Subcutaneous abdominal adipose tissue (tissue), 5 donors: Measurements from ENCODE around the gene MC2R.

Experiments used
- H3K27ac ChIP-seq: one replicate; pipeline ENCODE4 v1.7.0; 2013; ENCODE audit warnings: low read depth, mild to moderate bottlenecking, inconsistent platforms, low read length, moderate library complexity
- H3K27me3 ChIP-seq, 5 donors: one replicate each; pipeline ENCODE4 v1.7.0; 2013; ENCODE audit warnings: low read length in 5 of 5, inconsistent platforms in 1 of 5; ENCODE audit not compliant: control insufficient read depth in 5 of 5, insufficient read depth in 4 of 5
- H3K36me3 ChIP-seq, 5 donors: one replicate each; pipeline ENCODE4 v1.7.0; 2013; ENCODE audit warnings: low read length in 5 of 5; ENCODE audit not compliant: control insufficient read depth in 5 of 5, insufficient read depth in 5 of 5
- H3K4me1 ChIP-seq, 5 donors: one replicate each; pipeline ENCODE4 v1.7.0; 2013; ENCODE audit warnings: low read length in 5 of 5, mild to moderate bottlenecking in 3 of 5, moderate library complexity in 1 of 5; ENCODE audit not compliant: control insufficient read depth in 5 of 5, insufficient read depth in 5 of 5
- H3K4me3 ChIP-seq, 5 donors: one replicate each; pipeline ENCODE4 v1.7.0; 2013; ENCODE audit warnings: low read length in 5 of 5, low read depth in 1 of 5
- H3K9ac ChIP-seq, 5 donors: one replicate each; pipeline ENCODE4 v1.7.0; 2013; ENCODE audit warnings: low read length in 5 of 5, mild to moderate bottlenecking in 4 of 5, moderate library complexity in 3 of 5
- H3K9me3 ChIP-seq, 5 donors: one replicate each; pipeline ENCODE4 v1.7.0; 2013; ENCODE audit warnings: low read length in 5 of 5; ENCODE audit not compliant: control insufficient read depth in 5 of 5
- donor health status: healthy.
- donor health status: healthy.
- donor health status: healthy.
- donor health status: healthy.
- donor health status: healthy.

The MC2R gene

DNA sequence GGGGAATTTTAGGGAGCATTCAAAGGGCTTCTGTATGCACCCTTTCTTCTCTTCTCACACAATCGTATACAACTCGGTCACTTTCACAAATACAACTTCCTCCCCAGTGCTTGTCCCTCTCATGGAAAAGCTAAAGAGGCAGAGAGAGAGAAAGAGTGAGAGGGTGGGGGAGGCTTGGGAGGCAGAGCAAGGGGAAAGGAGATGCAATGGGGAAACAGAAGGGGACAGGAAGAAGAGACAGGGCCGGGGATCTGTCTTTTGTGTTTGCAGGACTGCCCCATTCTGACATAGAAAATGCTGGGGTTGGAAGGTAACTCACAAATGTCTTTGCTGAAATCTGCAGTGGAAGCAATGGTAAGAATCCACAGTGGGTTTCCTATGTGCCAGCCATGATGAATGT is 2.1 kb upstream of the MC2R start:
- no peaks in the 10 kb centered on the region for H3K36me3 ChIP-seq
- no peak overlapping the region for H3K4me3 ChIP-seq
- no peaks in the 10 kb centered on the region for H3K9me3 ChIP-seq
- H3K27ac ChIP-seq = no peak overlapping the region
- H3K4me1 ChIP-seq = no peaks in the 10 kb centered on the region
- no peak overlapping the region for H3K9ac ChIP-seq
- H3K27me3 ChIP-seq = no peaks in the 10 kb centered on the region

DNA sequence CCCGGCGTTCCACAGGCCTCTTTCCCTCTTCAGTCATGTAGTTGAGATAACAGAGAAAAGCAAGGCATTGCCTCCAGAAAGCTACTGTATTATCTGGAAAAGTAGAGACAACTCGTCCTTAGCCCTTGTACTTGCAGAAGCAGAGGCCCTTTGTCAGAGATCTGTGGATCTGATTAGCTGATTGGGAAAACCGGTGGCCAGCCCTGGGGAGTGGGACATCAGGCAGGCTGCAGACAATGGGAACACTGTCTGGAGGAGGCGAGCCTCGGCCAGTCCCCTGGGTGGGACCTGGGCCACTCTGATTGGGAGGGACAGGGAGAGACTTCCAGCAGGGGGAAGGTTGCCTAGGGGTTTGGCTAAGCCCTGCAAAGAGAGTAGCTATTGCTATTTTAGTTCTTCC is 1.2 kb upstream of the MC2R start:
- H3K27ac ChIP-seq = no peak overlapping the region
- H3K36me3 ChIP-seq = no peaks in the 10 kb centered on the region
- no peaks in the 10 kb centered on the region for H3K27me3 ChIP-seq
- no peak overlapping the region for H3K4me3 ChIP-seq
- no peaks in the 10 kb centered on the region for H3K9me3 ChIP-seq
- H3K9ac ChIP-seq = no peak overlapping the region
- no peaks in the 10 kb centered on the region for H3K4me1 ChIP-seq

DNA sequence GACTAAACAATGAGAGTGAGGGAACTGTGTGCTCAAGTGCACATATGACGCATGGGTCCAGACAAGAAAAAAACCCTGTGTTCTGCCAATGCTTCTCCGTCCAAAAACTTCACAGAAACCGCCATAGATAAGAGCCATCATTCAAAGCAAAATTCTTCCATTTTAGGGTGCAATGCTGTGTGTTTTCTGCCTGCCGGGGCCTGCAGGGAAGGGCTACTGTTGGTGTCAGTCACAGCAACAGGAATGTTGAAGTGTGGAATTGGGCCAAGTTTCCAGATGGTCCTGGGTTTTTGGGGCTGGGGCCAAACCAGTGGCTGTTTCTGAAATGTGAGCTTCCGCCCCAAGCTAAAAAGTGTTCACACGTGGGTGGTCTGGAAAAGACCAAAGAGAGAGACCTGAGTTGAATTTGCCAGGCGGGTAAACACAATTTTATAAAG is 677 bp upstream of the MC2R start:
- H3K9me3 ChIP-seq = no peaks in the 10 kb centered on the region
- H3K27me3 ChIP-seq = no peaks in the 10 kb centered on the region
- no peak overlapping the region for H3K9ac ChIP-seq
- no peaks in the 10 kb centered on the region for H3K4me1 ChIP-seq
- H3K27ac ChIP-seq = no peak overlapping the region
- H3K4me3 ChIP-seq = no peak overlapping the region
- no peaks in the 10 kb centered on the region for H3K36me3 ChIP-seq

DNA sequence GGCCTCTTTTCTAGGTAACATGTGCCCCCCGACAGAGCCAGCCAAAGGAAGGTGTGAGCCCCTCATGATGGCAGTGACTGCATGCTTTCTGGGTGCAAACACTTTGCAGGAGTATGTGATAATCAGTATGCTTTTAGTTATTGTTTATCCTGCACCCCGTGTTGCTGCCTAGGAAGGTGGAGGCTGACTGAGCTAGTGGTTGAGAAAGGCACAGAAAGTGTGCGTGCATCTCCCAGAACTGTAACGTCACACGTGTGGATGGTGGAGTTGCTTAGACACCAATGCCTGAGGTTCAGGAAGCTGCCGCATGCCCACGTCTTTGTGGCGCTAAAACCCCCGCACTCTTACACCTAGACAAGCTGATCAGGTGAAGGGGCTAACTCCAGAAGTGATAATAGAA is 580 bp downstream of the MC2R start:
- Histone ChIP-seq H3K27ac (no peak overlapping the region), H3K27me3 (no peaks in the 10 kb centered on the region), H3K9me3 (no peaks in the 10 kb centered on the region), H3K36me3 (no peaks in the 10 kb centered on the region), H3K4me3 (no peak overlapping the region), H3K4me1 (no peaks in the 10 kb centered on the region), H3K9ac (no peak overlapping the region)

DNA sequence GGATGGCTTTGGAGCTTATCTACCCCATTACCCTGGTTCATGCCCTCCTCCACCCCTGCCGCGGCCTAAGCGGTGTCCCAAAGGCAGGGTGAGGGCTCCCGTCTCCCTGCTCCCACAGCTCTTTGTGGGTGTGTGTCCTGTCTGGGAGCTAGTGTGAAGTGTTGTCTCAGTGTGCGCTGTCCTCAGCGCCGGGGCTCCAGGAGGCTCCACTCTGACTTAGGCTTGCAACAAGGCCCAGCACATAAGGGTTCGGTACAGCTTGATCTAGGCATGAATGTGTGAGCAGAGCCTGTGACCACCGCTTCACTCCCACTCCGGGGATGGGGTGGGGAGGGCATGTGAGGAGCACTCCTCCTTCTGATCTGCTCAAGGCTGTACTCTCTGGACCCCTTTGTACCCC is 1.2 kb downstream of the MC2R start:
- no peaks in the 10 kb centered on the region for H3K27me3 ChIP-seq
- no peak overlapping the region for H3K9ac ChIP-seq
- H3K36me3 ChIP-seq = no peaks in the 10 kb centered on the region
- H3K27ac ChIP-seq = no peak overlapping the region
- no peaks in the 10 kb centered on the region for H3K4me1 ChIP-seq
- H3K4me3 ChIP-seq = no peak overlapping the region
- no peaks in the 10 kb centered on the region for H3K9me3 ChIP-seq

DNA sequence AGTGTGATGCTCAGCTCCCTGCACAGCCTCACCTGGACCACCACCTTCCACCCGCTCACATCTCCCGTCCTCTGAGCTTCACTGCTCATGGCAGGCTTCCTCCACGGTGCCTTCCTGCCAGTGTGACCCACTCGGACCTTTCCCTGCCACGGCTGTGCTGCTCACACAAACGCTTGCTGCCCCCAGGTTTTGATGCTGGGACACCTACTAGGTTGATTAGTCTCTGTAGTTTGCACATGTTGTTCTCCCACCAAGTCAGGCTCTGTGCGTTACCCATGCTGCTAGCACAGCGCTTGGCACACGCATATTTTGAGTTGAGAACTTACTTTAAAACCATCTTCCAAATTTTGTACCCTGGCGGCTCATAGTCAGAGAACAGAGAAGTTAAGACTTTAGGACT is 2.1 kb downstream of the MC2R start:
- Histone ChIP-seq H3K27ac (no peak overlapping the region), H3K9ac (no peak overlapping the region), H3K4me1 (no peaks in the 10 kb centered on the region), H3K36me3 (no peaks in the 10 kb centered on the region), H3K27me3 (no peaks in the 10 kb centered on the region), H3K4me3 (no peak overlapping the region), H3K9me3 (no peaks in the 10 kb centered on the region)

DNA sequence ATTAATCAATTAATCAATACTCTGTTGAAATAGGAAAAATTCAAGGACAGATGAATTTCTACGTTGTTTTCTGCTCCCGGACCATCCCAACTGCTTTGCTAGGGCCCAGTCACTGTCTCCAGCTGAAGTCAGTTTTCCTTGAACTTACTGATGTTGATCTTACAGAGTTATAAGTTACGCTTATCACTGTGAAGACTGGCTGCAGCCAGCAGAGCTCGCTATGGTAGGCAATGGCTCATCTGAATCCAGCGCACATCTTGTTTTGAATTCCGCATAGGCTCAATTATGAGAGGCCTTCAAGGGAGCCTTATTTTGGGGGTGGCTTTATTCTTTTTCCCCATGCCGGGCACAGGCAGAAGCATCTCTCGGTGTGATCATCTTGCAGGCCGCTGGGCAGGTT is 2.7 kb downstream of the MC2R start:
- H3K9me3 ChIP-seq = no peaks in the 10 kb centered on the region
- no peaks in the 10 kb centered on the region for H3K27me3 ChIP-seq
- H3K9ac ChIP-seq = no peak overlapping the region
- no peak overlapping the region for H3K27ac ChIP-seq
- H3K4me1 ChIP-seq = no peaks in the 10 kb centered on the region
- H3K36me3 ChIP-seq = no peaks in the 10 kb centered on the region
- no peak overlapping the region for H3K4me3 ChIP-seq

DNA sequence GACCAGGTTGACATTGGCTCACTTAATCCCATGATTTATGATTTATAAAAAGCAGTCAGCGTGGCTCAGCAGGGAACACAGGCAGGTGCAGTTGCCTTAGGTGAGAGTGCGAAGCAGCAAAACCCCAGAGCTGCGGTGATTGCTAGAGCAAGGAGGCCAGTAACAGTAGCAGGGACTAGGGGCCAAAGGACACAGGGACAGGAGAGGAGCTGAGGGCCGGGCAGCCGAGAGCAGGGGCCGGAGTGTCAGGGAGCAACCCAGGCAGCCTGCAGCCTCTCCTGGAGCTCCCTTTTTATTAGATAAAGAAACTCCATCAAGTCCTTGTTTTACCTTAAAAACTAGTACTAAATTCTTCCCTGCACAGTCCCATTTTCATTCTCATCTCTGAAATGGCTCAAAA is 4.3 kb downstream of the MC2R start:
- H3K36me3 ChIP-seq = no peaks in the 10 kb centered on the region
- no peak overlapping the region for H3K4me3 ChIP-seq
- H3K27me3 ChIP-seq = no peaks in the 10 kb centered on the region
- no peaks in the 10 kb centered on the region for H3K4me1 ChIP-seq
- no peak overlapping the region for H3K27ac ChIP-seq
- no peaks in the 10 kb centered on the region for H3K9me3 ChIP-seq
- H3K9ac ChIP-seq = no peak overlapping the region

DNA sequence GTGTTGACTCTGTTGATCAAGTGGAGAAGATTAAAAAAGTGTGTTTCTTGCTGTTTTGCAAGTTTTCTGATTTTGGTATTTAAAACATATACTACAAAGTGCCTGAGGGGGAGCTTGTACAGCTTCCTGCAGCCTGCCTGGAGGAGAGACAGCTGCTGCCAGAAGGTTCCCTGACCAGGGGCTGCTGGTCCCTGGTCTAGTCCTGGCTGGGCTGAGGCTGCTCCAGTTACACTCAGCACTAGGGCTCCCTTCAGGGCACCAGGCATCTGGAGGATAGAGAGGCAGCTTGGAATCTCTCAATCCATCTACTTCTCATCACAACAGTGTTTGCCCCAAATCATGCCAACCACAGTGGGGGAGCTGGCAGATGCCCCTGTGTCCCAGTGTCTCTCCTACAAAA is 4.8 kb downstream of the MC2R start:
- Histone ChIP-seq H3K27me3 (no peaks in the 10 kb centered on the region), H3K4me1 (no peaks in the 10 kb centered on the region), H3K4me3 (no peak overlapping the region)

DNA sequence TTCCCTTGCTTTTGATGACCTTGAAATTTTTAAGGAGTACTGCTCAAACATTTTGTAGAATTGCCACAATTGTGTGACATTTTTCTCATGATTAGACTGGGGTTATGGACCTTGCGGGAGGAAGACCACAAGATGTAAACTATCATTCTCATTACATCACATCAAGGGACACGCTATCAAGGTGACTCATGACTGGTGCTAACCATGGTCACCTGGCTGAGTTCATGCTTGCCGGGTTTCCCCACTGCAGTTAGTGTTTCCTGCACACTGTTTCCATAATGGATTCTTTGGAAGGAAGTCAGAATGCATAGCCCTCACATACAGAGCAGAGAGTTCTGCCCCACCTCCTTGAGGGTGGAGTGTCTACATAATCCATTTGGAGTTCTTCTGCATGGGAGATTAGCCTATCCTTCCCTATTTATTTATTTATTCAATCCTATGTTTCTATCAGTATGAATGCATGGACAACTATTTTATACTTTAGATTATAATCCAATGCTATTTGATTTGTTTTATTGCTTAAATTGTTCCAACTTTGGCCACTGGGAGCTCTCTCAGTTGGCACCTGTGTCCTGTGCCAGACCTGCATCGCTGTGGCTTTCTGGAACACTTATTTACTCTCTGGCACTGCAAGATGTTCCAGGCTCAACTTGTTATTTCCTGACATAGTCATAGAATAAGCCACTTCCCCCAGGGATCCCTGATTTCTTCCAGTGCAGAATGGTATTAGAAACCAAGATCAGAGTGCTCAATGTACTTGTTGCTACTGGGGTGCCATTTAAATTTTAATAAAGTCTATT is 6.0 kb downstream of the MC2R start:
- no peaks in the 10 kb centered on the region for H3K27me3 ChIP-seq
- no peaks in the 10 kb centered on the region for H3K36me3 ChIP-seq
- H3K4me3 ChIP-seq = no peak overlapping the region
- no peak overlapping the region for H3K9ac ChIP-seq
- H3K9me3 ChIP-seq = no peaks in the 10 kb centered on the region
- H3K4me1 ChIP-seq = no peaks in the 10 kb centered on the region
- H3K27ac ChIP-seq = no peak overlapping the region

More for the DNA sequence above, 4.8 kb downstream of the MC2R start:
- H3K9ac ChIP-seq = no peak overlapping the region
- no peak overlapping the region for H3K27ac ChIP-seq
- no peaks in the 10 kb centered on the region for H3K9me3 ChIP-seq
- H3K36me3 ChIP-seq = no peaks in the 10 kb centered on the region
